PFSK-1 (cell line): Measurements from ENCODE around the gene REC8.

Source experiments
- FOXP2 ChIP-seq: optimal IDR thresholded peaks from 2 replicates; pipeline ENCODE3; 2011; ENCODE audit warnings: borderline replicate concordance, control low read depth, inconsistent platforms; ENCODE audit not compliant: insufficient read depth; ENCODE audit errors: extremely low read length, extremely low read depth
- POLR2AphosphoS5 ChIP-seq: IDR thresholded peaks from 2 replicates; pipeline ENCODE4 v1.6.1; 2012; ENCODE audit warnings: low read depth, mild to moderate bottlenecking, control low read depth, low read length, moderate library complexity
- REST ChIP-seq, 2 experiments: IDR thresholded peaks; 2 replicates each; pipeline versions ENCODE4 v1.6.1 to v1.8.0; 2011 to 2012; ENCODE audit warnings: low read depth in 2 of 2, low read length in 2 of 2, control low read depth in 1 of 2, inconsistent platforms in 1 of 2, mild to moderate bottlenecking in 1 of 2, moderate library complexity in 1 of 2; ENCODE audit not compliant: insufficient read depth in 1 of 2
- SIN3A ChIP-seq: IDR thresholded peaks from 2 replicates; pipeline ENCODE4 v1.6.1; 2012; ENCODE audit warnings: mild to moderate bottlenecking, low read length, moderate library complexity, borderline replicate concordance; ENCODE audit not compliant: insufficient read depth
- TAF1 ChIP-seq: IDR thresholded peaks from 2 replicates; pipeline ENCODE4 v1.6.1; 2012; ENCODE audit warnings: low read length, control low read depth, borderline replicate concordance; ENCODE audit not compliant: insufficient read depth

Gene REC8

GRCh38 chr14:24194873-24195185 is 22.9 kb downstream of the REC8 start:
- TF ChIP-seq TAF1 (no peak), SIN3A (no peak), FOXP2 (no peak), REST (IDR thresholded peaks at IDR 0.05; ENCODE audit: insufficient read depth in 1 of 2, low read depth in 2 of 2, low read length in 2 of 2) (no peak), POLR2AphosphoS5 (no peak)

GRCh38 chr14:24195186-24196070 is 23.5 kb downstream of the REC8 start, which contains the start of gene TM9SF1:
TSS of gene TM9SF1 (minus strand) at chr14:24195441. CDS start at chr14:24195019, 422 bp downstream.
- TF ChIP-seq POLR2AphosphoS5 (peak; percentile 38), FOXP2 (no peak), REST (IDR thresholded peaks at IDR 0.05; ENCODE audit: insufficient read depth in 1 of 2, low read depth in 2 of 2, low read length in 2 of 2) (no peak), TAF1 (0 out of 2 replicates have a peak, but pooled peaks have one; percentile 32), SIN3A (0 out of 2 replicates have a peak, but pooled peaks have one; percentile 31)

- TF ChIP-seq REST (IDR thresholded peaks at IDR 0.05; ENCODE audit: insufficient read depth in 1 of 2, low read depth in 2 of 2, low read length in 2 of 2), result no peak
- no peak for TF ChIP-seq SIN3A
- no peak for TF ChIP-seq POLR2AphosphoS5
- TF ChIP-seq FOXP2, result no peak
- no peak for TF ChIP-seq TAF1
Observed at GRCh38 chr14:24196071-24197055, 24.5 kb downstream of the REC8 start.

GRCh38 chr14:24197056-24197450 is 25.2 kb downstream of the REC8 start:
- TF ChIP-seq POLR2AphosphoS5, result no peak
- no peak for TF ChIP-seq SIN3A
- no peak for TF ChIP-seq FOXP2
- TF ChIP-seq REST (IDR thresholded peaks at IDR 0.05; ENCODE audit: insufficient read depth in 1 of 2, low read depth in 2 of 2, low read length in 2 of 2), result no peak
- no peak for TF ChIP-seq TAF1
